Activated CD4-positive, alpha-beta T cell treated with anti-CD3 and anti-CD28 coated beads for 36 hours (primary cell): ENCODE results near the gene SIGLEC15. TPM values are rescaled to one million over a fixed set of nuclear protein-coding genes. Genes with fewer than 3 reads are reported as not detected.

Experiments
- ATAC-seq: fragments of 200-7000 bp; cut with Tn5 transposase; one replicate; pipeline ENCODE4 v1.10.0; 2021; ENCODE audit warnings: mild to moderate bottlenecking, moderate library complexity
- CTCF ChIA-PET: fragments of 350-600 bp; sonication (Branson Sonifier 250); formaldehyde crosslinking; loops from one replicate; lab custom pipeline; 2021; ENCODE audit warnings: antibody characterized with exemption; lab: Charles Lee
- POLR2A ChIA-PET: fragments of 350-600 bp; sonication (Branson Sonifier 250); formaldehyde crosslinking; loops from one replicate; lab custom pipeline; 2021; ENCODE audit warnings: antibody characterized with exemption, inconsistent platforms; lab: Charles Lee
- DNase-seq: peaks from one replicate; pipeline ENCODE4 v3.0.0-alpha.2; 2020
- H3K27ac Mint-ChIP-seq: one replicate; pipeline ENCODE4 v1.8.0; 2021; ENCODE audit warnings: mixed read lengths
- H3K27me3 Mint-ChIP-seq: one replicate; pipeline ENCODE4 v1.8.0; 2021; ENCODE audit warnings: mixed read lengths
- H3K36me3 Mint-ChIP-seq: one replicate; pipeline ENCODE4 v1.8.0; 2021; ENCODE audit warnings: low read depth, mixed read lengths
- H3K4me1 Mint-ChIP-seq: one replicate; pipeline ENCODE4 v1.8.0; 2021; ENCODE audit warnings: mixed read lengths
- H3K4me3 Mint-ChIP-seq: one replicate; pipeline ENCODE4 v1.8.0; 2021; ENCODE audit warnings: mild to moderate bottlenecking, moderate library complexity, mixed read lengths
- H3K9me3 Mint-ChIP-seq: one replicate; pipeline ENCODE4 v1.8.0; 2021; ENCODE audit warnings: low read depth, mixed read lengths
- intact Hi-C, 2 experiments: fragments of 100-400 bp; cut with DNase I in 1 of 2; cut with micrococcal nuclease in 1 of 2; formaldehyde crosslinking; loops; one replicate each; pipeline versions ENCODE4 v1.14.2 to v1.15.1; 2022 to 2024; cut with DNase I, micrococcal nuclease
- total RNA-seq, 2 experiments: library from RNA; stranded (reverse); gene quantifications; one replicate each; pipeline ENCODE4 v1.2.3, GENCODE V29; 2021

SIGLEC15 gene
- total RNA-seq, 2 experiments from 2014 or later, result not detected

DNA sequence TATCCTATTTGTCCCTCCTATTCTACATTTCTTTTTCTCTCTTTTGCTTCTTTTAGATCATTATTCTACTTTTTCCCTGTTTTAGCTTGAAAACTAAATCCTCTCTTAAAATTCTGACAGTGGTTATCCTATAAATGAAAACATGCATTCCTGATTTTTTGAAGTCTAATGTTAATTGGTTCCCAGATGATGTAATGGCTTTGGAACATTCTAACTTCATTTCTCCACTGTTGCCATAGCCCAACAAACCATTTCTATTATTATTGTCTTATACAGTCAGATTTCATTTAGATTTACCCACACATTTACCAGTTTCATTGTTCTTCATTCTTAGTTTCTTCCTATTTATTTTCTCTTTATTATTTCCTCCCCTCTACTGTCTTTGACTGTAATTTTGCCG lies 36.5 kb downstream of the SIGLEC15 start:
- Mint-ChIP-seq H3K36me3 (peaks cover 44% of the 10 kb centered on the region), H3K4me1 (peaks cover 8% of the 10 kb centered on the region), H3K27me3 (no peaks in the 10 kb centered on the region), H3K9me3 (peaks cover 2% of the 10 kb centered on the region), H3K27ac (no peak overlapping the region), H3K4me3 (no peak overlapping the region)
- CTCF ChIA-PET, result interaction anchor here (1.0 to 1.2 kb wide), 2 partner anchors 131 to 139 kb away, joined by 3 read pairs; no protein-coding TSS in a partner anchor
- DNase-seq, result no peak
- intact Hi-C loops, result no loop called here
- POLR2A ChIA-PET, result no interaction called here
- ATAC-seq, result no peak

DNA sequence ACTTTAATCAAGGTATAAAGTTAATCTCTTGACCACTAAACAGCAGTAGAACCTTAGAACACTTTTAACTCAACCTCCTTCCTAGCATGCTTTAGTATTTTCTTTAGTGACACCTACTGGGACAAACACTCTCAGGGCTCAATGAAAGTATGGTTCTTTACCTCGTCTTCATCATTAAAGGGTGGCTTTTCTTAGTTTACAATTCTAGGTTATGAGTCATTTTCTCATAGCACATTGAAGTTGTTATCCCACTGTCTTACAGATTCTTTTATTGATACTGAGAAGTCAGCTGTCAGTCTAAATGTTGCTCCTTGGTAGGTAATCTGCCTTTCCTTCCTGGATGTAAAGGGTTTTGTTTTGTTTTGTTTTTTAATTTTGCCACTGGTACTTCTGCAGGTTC lies 38.0 kb downstream of the SIGLEC15 start:
- DNase-seq (no peak), ATAC-seq (peak; percentile 85)
- peaks cover 8% of the 10 kb centered on the region for H3K4me1 Mint-ChIP-seq
- intact Hi-C loops, result no loop called here
- H3K36me3 Mint-ChIP-seq, result peaks cover 47% of the 10 kb centered on the region
- ChIA-PET POLR2A (no interaction called here), CTCF (interaction anchor here (1.0 kb wide), 1 partner anchor 17 kb away, joined by 3 read pairs; no protein-coding TSS in a partner anchor)
- H3K9me3 Mint-ChIP-seq, result peaks cover 2% of the 10 kb centered on the region
- H3K27me3 Mint-ChIP-seq, result no peaks in the 10 kb centered on the region
- H3K4me3 Mint-ChIP-seq, result no peak overlapping the region
- no peak overlapping the region for H3K27ac Mint-ChIP-seq

DNA sequence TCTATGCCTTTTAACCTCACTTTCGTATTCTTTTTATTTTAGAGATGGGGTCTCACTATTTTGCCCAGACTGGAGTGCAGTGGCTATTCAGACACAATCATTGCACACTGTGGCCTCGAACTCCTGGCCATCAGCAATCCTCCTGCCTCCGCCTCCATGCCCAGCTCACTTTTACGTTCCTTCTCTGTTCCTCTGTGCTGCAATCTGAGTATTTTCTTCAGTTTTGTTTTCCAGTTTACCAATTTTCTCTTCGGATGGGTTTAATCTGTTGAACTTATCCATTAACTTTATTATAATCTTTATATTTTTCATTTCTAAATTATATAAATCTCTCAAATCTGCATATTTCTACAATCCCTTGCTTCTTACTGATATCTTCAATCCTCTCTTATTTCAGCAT lies 38.6 kb downstream of the SIGLEC15 start:
- H3K36me3 Mint-ChIP-seq, result peaks cover 47% of the 10 kb centered on the region

DNA sequence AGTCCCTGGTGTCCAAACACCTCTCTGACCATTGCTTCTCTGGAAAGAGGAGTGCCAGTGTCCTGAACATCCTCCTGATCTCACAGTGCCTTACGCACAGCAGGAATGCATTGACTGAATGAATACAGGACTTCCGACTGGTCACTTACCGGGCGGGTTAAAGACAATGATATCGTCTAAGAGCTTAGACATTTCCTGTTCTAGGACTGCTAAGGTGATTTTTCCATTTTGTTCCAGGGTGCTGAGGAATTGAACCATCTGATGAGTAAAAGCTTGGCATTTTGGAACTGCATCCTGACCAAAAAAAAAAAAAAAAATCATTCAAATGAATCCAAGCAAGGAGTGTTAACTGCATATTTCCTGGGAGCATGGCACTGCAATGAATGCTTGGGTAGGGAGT lies 40.0 kb downstream of the SIGLEC15 start:
- ChIA-PET POLR2A (no interaction called here), CTCF (interaction anchor here (1.6 kb wide), 1 partner anchor 200 kb away, joined by 8 read pairs; no protein-coding TSS in a partner anchor)
- DNase-seq (no peak), ATAC-seq (no peak)
- no peak overlapping the region for H3K4me3 Mint-ChIP-seq
- intact Hi-C loops, result no loop called here
- H3K27me3 Mint-ChIP-seq, result no peaks in the 10 kb centered on the region
- peaks cover 12% of the 10 kb centered on the region for H3K4me1 Mint-ChIP-seq
- peaks cover 2% of the 10 kb centered on the region for H3K9me3 Mint-ChIP-seq
- H3K27ac Mint-ChIP-seq, result no peak overlapping the region
- peaks cover 48% of the 10 kb centered on the region for H3K36me3 Mint-ChIP-seq

More for the DNA sequence above, 38.6 kb downstream of the SIGLEC15 start:
- ChIA-PET CTCF (interaction anchor here (1.3 to 1.6 kb wide), 2 partner anchors 9 to 198 kb away, joined by 3 to 8 read pairs; no protein-coding TSS in a partner anchor), POLR2A (interaction anchor here (0.6 kb wide), 1 partner anchor 42 kb away, joined by 7 read pairs; no protein-coding TSS in a partner anchor)
- H3K4me3 Mint-ChIP-seq, result no peak overlapping the region
- ATAC-seq (no peak), DNase-seq (no peak)
- H3K4me1 Mint-ChIP-seq, result peaks cover 8% of the 10 kb centered on the region
- intact Hi-C loops, result no loop called here
- H3K27me3 Mint-ChIP-seq, result no peaks in the 10 kb centered on the region
- H3K27ac Mint-ChIP-seq, result no peak overlapping the region
- H3K9me3 Mint-ChIP-seq, result peaks cover 2% of the 10 kb centered on the region

DNA sequence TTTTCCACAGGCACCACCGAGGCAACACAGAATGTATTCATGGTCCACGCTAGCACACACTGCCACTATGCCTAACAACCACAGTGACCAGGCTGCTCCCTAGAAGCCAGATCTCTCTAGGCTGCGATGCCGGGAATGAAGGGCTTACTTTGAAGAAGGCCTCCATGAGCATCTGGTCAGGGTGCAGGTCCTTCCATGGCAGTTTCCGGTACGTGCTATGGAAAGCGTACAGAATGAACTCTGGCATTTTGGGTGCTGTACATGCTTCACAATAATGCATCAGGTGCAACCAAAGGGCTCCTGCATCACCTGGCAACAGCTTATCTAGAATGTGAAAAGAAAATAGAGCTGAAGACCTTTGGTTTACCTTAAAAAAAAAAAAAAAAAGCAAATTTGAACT lies 44.9 kb downstream of the SIGLEC15 start:
- POLR2A ChIA-PET, result no interaction called here
- Mint-ChIP-seq H3K36me3 (peaks cover 74% of the 10 kb centered on the region), H3K4me3 (no peak overlapping the region), H3K9me3 (peaks cover 13% of the 10 kb centered on the region), H3K27me3 (no peaks in the 10 kb centered on the region), H3K27ac (no peak overlapping the region), H3K4me1 (peaks cover 35% of the 10 kb centered on the region)
- CTCF ChIA-PET, result interaction anchor here (0.7 to 4.5 kb wide), 5 partner anchors 8 to 57 kb away, joined by 3 to 28 read pairs (median 4); no protein-coding TSS in a partner anchor
- ATAC-seq (no peak), DNase-seq (no peak)
- intact Hi-C loops, result loop anchor here in 1 of 2 experiments (10.0 kb wide), 1 partner anchor 384 kb away; no protein-coding TSS in a partner anchor

DNA sequence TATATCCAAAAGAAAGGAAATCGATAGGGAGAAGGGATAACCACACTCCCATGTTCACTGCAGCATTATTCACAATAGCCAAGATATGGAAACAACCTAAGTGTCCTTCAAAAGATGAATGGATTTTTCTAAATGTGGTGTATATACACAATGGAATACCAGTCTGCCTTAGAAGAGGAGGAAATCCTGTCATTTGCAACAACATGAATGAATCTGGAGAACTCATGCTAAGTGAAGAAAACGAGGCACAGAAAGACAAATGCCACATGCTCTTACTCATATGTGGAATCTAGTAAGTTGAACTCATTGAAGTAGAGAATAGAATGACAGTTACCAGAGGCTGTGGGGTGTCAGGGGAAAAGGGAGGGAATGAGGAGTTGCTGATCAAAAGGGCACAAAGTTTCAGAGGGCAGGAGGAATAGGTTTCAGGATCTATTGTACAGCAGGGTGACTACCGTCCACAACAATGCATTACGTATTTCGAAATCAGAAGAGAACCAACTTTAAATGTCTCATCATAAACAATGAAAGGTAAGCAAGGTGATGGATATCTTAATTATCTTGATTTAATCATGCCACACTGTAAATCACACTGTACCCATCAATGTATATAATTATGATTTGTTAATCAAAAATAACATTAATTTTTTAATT lies 46.1 kb downstream of the SIGLEC15 start:
- no peak for DNase-seq
- Mint-ChIP-seq H3K27ac (no peak overlapping the region), H3K36me3 (peaks cover 76% of the 10 kb centered on the region), H3K9me3 (peaks cover 14% of the 10 kb centered on the region), H3K4me3 (no peak overlapping the region), H3K4me1 (peaks cover 36% of the 10 kb centered on the region), H3K27me3 (no peaks in the 10 kb centered on the region)
- ChIA-PET CTCF (interaction anchor here (0.8 to 4.5 kb wide), 2 partner anchors 8 to 9 kb away, joined by 3 to 28 read pairs; no protein-coding TSS in a partner anchor), POLR2A (no interaction called here)
- intact Hi-C loops, result loop anchor here in 1 of 2 experiments (10.0 kb wide), 1 partner anchor 383 kb away; no protein-coding TSS in a partner anchor
- ATAC-seq, result no peak

DNA sequence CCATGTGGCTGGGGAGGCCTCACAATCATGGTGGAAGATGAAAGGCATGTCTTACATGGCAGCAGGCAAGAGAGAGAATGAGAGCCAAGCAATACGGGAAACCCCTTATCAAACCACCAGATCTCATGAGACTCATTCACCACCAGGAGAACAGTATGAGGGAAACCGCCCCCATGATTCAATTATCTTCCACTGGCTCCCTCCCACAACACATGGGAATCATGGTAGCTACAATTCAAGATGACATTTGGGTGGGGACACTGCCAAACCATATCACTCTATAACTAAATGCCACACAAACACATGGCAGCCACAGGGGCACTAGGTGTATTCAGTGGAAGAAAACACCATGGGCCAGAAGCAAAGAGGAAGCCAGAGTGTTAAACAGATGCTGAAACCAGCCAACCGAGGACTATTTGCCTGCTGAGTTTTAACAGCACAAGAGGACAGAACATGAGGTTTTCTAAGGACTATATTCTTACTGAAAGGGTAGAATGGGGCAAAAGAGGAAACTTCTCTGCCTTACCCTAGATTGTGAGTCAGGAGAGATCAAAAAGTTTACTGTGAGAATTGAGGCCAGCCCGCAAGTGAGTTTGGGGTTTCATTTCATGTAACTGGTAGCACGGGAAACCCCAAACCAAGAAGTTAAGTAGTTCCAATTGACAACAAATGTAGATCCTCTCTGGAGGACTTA lies 49.2 kb downstream of the SIGLEC15 start:
- ChIA-PET POLR2A (interaction anchor here (1.0 kb wide), 1 partner anchor 100 kb away, joined by 4 read pairs; no protein-coding TSS in a partner anchor), CTCF (interaction anchor here (0.6 to 9.8 kb wide), 6 partner anchors 16 to 210 kb away, joined by 3 to 172 read pairs (median 4); no protein-coding TSS in a partner anchor)
- Mint-ChIP-seq H3K4me3 (peak overlapping the region; percentile 41), H3K27ac (peak overlapping the region; percentile 96), H3K9me3 (peaks cover 14% of the 10 kb centered on the region), H3K27me3 (no peaks in the 10 kb centered on the region), H3K4me1 (peaks cover 34% of the 10 kb centered on the region), H3K36me3 (peaks cover 78% of the 10 kb centered on the region)
- peak; percentile 91 for ATAC-seq
- intact Hi-C loops, result loop anchor here (1.0 to 10.0 kb wide), 10 partner anchors 93 to 380 kb away; partner anchors contain the start of genes EPG5 (in 2 of the 2) and PSTPIP2 (in 1 of the 2)
- DNase-seq, result peak; percentile 84

DNA sequence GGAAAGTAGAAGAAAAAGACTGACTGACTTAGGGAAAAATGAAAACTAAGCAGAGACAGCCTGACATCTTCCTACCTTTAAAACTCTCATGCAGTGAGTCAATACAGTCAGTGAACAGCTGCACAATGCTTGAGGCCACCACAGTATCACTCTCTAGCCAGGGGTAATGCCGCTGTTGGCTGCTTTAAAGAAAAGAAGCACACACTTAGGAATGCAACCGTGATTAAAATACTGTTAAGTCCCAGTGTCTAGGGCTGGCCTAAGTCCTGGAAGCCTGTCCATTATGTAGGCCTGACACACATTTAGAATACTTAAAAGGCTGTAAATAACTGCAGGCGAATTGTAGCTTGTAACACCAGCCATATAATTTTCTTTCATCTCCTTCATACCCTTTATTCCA lies 50.7 kb downstream of the SIGLEC15 start:
- Mint-ChIP-seq H3K4me3 (no peak overlapping the region), H3K9me3 (peaks cover 14% of the 10 kb centered on the region), H3K27me3 (no peaks in the 10 kb centered on the region), H3K27ac (no peak overlapping the region), H3K4me1 (peaks cover 35% of the 10 kb centered on the region), H3K36me3 (peaks cover 65% of the 10 kb centered on the region)
- DNase-seq (no peak), ATAC-seq (no peak)
- POLR2A ChIA-PET, result no interaction called here
- CTCF ChIA-PET, result interaction anchor here (1.0 to 9.8 kb wide), 3 partner anchors 154 to 211 kb away, joined by 5 to 172 read pairs (median 33); no protein-coding TSS in a partner anchor
- intact Hi-C loops, result loop anchor here in 1 of 2 experiments (10.0 kb wide), 1 partner anchor 379 kb away; no protein-coding TSS in a partner anchor

DNA sequence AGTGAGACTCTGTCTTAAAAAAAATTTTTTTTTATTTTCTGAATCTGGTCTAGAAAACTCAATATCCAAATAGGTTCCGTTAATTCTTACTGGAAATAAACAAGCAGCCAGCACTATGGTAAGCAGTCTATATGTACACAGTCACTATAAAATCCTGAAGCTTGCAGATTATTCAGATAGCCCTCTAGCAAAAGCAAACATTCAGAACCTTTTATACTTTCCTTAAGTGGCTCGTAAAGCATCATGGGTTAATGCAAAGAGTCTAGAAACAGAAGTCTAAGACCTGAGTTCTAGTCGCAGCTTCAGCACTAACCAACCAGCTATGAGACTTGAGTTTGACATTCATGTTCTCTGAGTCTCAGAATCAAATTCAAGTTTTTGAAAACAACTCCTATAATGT lies 51.9 kb downstream of the SIGLEC15 start:
- Mint-ChIP-seq H3K27ac (no peak overlapping the region), H3K27me3 (no peaks in the 10 kb centered on the region), H3K4me1 (peaks cover 29% of the 10 kb centered on the region), H3K9me3 (peaks cover 14% of the 10 kb centered on the region), H3K4me3 (no peak overlapping the region), H3K36me3 (peaks cover 54% of the 10 kb centered on the region)
- CTCF ChIA-PET, result interaction anchor here (0.8 to 9.8 kb wide), 8 partner anchors 127 to 227 kb away, joined by 3 to 172 read pairs (median 16); partner anchors contain the start of genes PSTPIP2 and SLC14A1
- intact Hi-C loops, result loop anchor here in 1 of 2 experiments (10.0 kb wide), 1 partner anchor 377 kb away; no protein-coding TSS in a partner anchor
- no peak for ATAC-seq
- POLR2A ChIA-PET, result no interaction called here
- DNase-seq, result no peak

DNA sequence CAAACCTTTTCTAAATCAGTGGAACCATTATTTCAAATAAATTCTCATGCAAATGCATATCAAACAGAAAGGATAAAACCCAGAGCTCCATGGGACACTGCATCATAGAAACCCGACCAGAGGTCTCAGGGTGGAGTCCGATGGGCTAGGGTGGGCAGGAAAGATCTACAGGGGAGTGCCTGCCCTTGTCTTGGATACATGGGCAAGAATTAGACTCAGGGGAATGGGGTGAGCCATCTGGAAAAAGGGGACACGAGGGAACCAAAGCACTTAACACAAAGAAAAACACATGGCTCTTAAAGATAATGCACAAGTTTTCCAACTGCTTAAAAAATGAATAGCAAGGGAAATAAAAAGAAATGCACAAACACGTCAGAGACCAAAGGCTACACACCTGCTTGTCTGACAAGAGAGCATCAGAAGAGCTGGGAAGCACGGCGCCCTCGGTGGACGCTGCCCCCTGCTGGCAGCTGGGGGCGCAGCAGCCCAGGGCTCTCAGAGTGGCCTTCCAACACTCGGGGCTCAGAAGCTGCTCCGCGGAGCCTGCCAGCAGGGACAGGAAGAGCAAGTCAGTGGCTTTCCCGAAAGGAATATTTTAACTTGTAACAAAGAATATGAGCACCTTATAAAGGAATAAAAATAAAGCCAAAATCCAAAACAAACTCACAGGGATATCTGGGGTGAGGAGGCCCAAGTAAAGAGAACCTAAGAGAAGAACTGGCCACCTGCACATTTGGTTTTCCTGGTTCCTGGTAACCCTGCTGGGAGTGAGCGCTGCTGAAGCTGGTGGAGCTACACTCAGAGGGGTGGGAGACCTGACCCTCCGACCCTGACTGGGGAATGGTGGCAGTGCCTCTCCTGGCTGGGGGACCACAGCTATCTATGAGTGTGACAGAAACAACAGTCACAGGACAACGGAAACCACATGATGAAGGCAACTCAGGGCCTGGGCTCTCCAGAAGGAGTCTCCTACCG lies 54.5 kb downstream of the SIGLEC15 start:
- Mint-ChIP-seq H3K27me3 (no peaks in the 10 kb centered on the region), H3K4me3 (no peak overlapping the region), H3K36me3 (peaks cover 38% of the 10 kb centered on the region), H3K4me1 (peaks cover 10% of the 10 kb centered on the region), H3K9me3 (peaks cover 4% of the 10 kb centered on the region), H3K27ac (no peak overlapping the region)
- CTCF ChIA-PET, result interaction anchor here (0.6 to 9.8 kb wide), 51 partner anchors 9 to 259 kb away, joined by 3 to 172 read pairs (median 4); partner anchors contain the start of gene SLC14A1
- intact Hi-C loops, result loop anchor here (1.0 to 10.0 kb wide), 4 partner anchors 157 to 375 kb away; no protein-coding TSS in a partner anchor
- POLR2A ChIA-PET, result interaction anchor here (0.6 kb wide), 1 partner anchor 215 kb away, joined by 4 read pairs; no protein-coding TSS in a partner anchor
- ATAC-seq, result peak; percentile 87
- DNase-seq, result peak; percentile 85
